GM19099 (cell line): ENCODE measurements around the gene TRIM33.

Experiments
- POLR2A ChIP-seq: IDR thresholded peaks from 3 replicates; pipeline ENCODE4 v1.6.1; 2011; ENCODE audit warnings: low read depth; ENCODE audit not compliant: insufficient read length; ENCODE audit errors: extremely low read depth

The TRIM33 gene

GRCh38 chr1:114511032-114511785, at the start of gene TRIM33:
Gene TRIM33 (minus strand): TSS chr1:114511203. CDS start chr1:114511076, 127 bp downstream.
- TF ChIP-seq POLR2A: peak; percentile 96

- no peak for TF ChIP-seq POLR2A
These were observed 48.4 kb upstream of the TRIM33 start for GRCh38 chr1:114559356-114559755.

GRCh38 chr1:114558544-114558943, 47.5 kb upstream of the TRIM33 start:
- no peak for TF ChIP-seq POLR2A

DNA sequence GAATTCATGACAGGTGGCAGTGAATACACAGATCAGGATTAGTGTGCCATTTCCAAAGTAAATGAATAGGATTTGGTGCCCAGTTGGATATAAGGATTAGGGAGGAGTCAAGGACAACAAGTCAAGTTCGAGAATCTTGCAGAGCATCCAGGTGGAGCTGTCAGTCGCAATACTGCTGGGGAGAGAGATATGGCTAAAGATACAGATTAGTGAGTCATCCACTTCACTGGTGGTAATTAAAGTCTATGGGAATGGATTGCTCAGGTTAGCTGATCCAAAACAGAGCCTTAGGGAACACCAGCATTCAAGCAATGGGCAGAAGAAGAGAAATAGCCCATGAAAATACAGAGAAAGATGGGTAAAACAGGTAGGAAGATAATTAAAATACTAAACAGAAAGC, 43.6 kb upstream of the TRIM33 start:
- no peak for TF ChIP-seq POLR2A

GRCh38 chr1:114552106-114552639, 41.2 kb upstream of the TRIM33 start:
- TF ChIP-seq POLR2A: no peak

- TF ChIP-seq POLR2A: no peak
These were observed 40.4 kb upstream of the TRIM33 start for GRCh38 chr1:114551400-114551799.

GRCh38 chr1:114550336-114550735, 39.3 kb upstream of the TRIM33 start:
- TF ChIP-seq POLR2A: no peak

GRCh38 chr1:114549137-114549536, 38.1 kb upstream of the TRIM33 start:
- no peak for TF ChIP-seq POLR2A

- no peak for TF ChIP-seq POLR2A
These were observed 36.1 kb upstream of the TRIM33 start for GRCh38 chr1:114547076-114547475.

DNA sequence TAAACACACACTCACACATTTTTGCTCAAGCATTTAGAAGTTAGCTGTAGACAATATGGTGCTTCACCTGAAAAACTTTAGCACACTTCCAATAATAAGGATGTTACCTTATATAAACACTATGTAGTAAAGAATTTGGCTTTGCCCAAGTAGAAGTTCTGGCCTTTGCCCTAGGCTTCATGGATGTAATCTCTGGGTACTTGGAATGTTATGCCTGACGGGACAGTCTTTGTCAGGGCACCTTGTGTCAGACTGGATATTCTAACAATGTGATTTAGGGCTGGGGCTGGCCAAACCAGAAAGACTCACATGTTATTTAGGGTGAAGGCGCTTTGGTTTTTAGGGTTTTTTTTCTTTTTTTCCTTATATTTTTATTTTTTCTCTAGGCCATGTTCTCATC, 34.8 kb upstream of the TRIM33 start:
- TF ChIP-seq POLR2A: no peak

GRCh38 chr1:114545315-114545714, 34.3 kb upstream of the TRIM33 start:
- TF ChIP-seq POLR2A: no peak

DNA sequence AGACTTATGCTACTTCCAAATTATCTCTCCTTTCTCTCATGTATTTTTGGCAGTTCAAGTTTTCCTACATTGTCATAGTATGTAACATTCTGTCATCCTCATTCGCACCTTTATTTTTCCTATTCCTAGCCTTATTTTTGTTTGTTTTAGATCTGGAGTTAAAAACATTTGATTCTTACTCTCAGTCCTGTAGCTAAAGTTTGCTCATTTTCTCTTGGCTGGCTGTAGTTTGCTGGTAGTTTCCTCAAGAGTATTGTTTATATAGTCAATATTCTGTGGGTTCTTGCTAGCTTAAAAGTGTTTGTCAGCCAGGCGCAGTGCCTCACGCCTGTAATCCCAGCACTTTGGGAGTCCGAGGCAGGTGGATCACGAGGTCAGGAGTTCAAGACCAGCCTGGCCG, 29.8 kb upstream of the TRIM33 start:
- TF ChIP-seq POLR2A: no peak

- no peak for TF ChIP-seq POLR2A
These were observed 29.3 kb upstream of the TRIM33 start for GRCh38 chr1:114540272-114540671.

GRCh38 chr1:114536043-114536442, 25.0 kb upstream of the TRIM33 start:
- no peak for TF ChIP-seq POLR2A

DNA sequence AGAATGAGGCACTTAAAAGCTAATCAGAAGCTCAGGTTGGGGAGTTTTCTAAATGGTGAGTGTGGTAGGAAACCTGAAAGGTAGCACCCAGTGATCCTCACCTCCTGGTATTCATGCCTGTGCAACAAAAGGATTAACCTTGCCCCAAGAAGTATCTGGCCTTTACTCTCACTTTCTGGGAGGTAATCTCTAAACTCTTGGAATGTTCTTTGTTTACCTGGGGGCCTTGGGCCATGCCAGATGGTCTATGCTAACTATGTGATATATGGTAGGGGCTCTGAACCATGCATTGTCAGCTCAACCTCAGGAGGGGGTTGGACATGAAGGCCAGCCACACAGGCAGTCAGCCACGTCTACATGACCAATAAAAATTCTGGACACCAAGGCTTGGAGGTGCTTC, 24.4 kb upstream of the TRIM33 start:
- no peak for TF ChIP-seq POLR2A

DNA sequence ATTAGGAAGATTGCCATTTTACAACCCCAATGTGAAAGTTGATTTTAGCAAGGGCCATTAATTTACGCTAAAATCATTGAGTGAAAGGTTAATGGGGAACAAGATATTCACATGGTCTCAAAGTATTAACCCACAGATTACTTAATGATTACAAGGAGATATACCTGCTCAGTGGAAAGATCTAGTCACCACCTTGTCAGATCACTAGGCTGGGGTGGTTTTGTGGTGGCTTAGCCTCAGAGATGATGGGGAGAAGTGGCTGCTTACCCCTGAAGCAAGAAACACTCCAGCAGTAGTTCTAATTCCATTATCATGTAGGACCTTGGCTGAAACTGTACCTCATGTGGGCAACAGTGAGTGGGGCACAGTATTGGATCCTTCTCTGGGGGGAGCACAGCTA, 20.1 kb upstream of the TRIM33 start:
- TF ChIP-seq POLR2A: no peak

DNA sequence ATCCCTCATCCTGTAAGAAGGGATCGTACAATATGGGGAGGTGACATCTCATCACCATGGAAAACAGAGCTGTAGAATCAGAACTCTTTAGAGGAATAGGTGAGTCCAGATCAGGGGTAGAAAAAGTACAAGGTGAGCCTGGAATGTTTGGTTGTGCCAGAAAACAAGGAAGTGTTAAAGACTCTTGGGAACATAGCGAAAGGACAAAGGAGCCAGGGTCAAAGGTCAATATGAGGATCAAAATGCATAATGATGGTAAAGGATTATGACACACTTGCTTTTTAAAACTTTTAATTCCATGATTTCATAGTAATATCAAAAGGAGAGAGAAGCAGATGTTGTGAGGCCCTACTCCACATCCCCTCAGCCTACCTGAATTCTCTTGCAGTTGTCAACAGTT, 19.2 kb upstream of the TRIM33 start:
- TF ChIP-seq POLR2A: no peak
